ENCODE results near the gene NCOA5. TPM values are rescaled to one million over a fixed set of nuclear protein-coding genes. Genes with fewer than 3 reads are reported as not detected.

The NCOA5 gene
- total and polyA plus RNA-seq, 9 of the 15 experiments (the other 6 are each of a cell fraction or from before 2014, with no cell fraction given) = 3.9 to 22.8 (median 13.8) TPM

- TF ChIP-seq POLR2H (tag; IDR thresholded peaks at IDR 0.05; ENCODE audit: low read depth) = no peak
- no peak for TF ChIP-seq ZNF280B (CRISPR knock-in tag; IDR thresholded peaks at IDR 0.05)
- no peak for TF ChIP-seq CBX5 (IDR thresholded peaks at IDR 0.05; ENCODE audit: borderline replicate concordance, low read depth)
- no peak for TF ChIP-seq ERF (CRISPR knock-in tag; IDR thresholded peaks at IDR 0.05)
- TF ChIP-seq ZBTB5 (IDR thresholded peaks at IDR 0.05) = no peak
- TF ChIP-seq POLR2G (IDR thresholded peaks at IDR 0.05; ENCODE audit: low read depth, low read length) = peak; percentile 83
- peak; percentile 98 for TF ChIP-seq ZNF24 (IDR thresholded peaks at IDR 0.05)
- TF ChIP-seq RBM14 (IDR thresholded peaks at IDR 0.05; ENCODE audit: borderline replicate concordance, insufficient read depth, low read depth, low read length) = no peak
- TF ChIP-seq BRD4 (IDR thresholded peaks at IDR 0.05) = no peak
- no peak for TF ChIP-seq E4F1 (CRISPR knock-in tag; IDR thresholded peaks at IDR 0.05; ENCODE audit: borderline replicate concordance)
- TF ChIP-seq ZNF263 (CRISPR knock-in tag; IDR thresholded peaks at IDR 0.05; ENCODE audit: borderline replicate concordance) = no peak
- TF ChIP-seq FOXM1 (IDR thresholded peaks at IDR 0.05; ENCODE audit: low read depth) = peak; percentile 67
- TF ChIP-seq FOXM1 (CRISPR knock-in tag; IDR thresholded peaks at IDR 0.05; ENCODE audit: low read depth) = no peak
- no peak for TF ChIP-seq ZKSCAN8 (CRISPR knock-in tag; IDR thresholded peaks at IDR 0.05)
- no peak for TF ChIP-seq TCFL5 (CRISPR knock-in tag; conservative IDR thresholded peaks at IDR 0.05)
- no peak for TF ChIP-seq FOXP4 (CRISPR knock-in tag; IDR thresholded peaks at IDR 0.05; ENCODE audit: borderline replicate concordance)
These were observed 68.1 kb downstream of the NCOA5 start (continued) for GRCh38 chr20:46021361-46022359.
